Ascending aorta (tissue), 2 donors: ENCODE measurements around the gene CANT1. TPM values are rescaled to one million over a fixed set of nuclear protein-coding genes. Genes with fewer than 3 reads are reported as not detected.

Source experiments
- DNase-seq, 2 donors: peaks; one replicate each; pipeline ENCODE4 v3.0.0-alpha.2; 2019; ENCODE audit warnings: low spot score in 2 of 2
- H3K27ac ChIP-seq, 2 donors: fragments of 200-600 bp; sonication (generic); one replicate each; pipeline ENCODE4 v1.5.1; 2016 to 2017; ENCODE audit warnings: mild to moderate bottlenecking in 1 of 2
- H3K27me3 ChIP-seq: fragments of 200-600 bp; sonication (generic); one replicate; pipeline ENCODE4 v1.5.1; 2017
- H3K36me3 ChIP-seq, 2 donors: fragments of 200-600 bp; sonication (generic); one replicate each; pipeline ENCODE4 v1.5.1; 2016
- H3K4me1 ChIP-seq, 2 donors: fragments of 200-600 bp; sonication (generic); one replicate each; pipeline ENCODE4 v1.5.1; 2016 to 2017; ENCODE audit warnings: mild to moderate bottlenecking in 1 of 2
- H3K4me3 ChIP-seq, 2 donors: fragments of 200-600 bp; sonication (generic); one replicate each; pipeline ENCODE4 v1.5.1; 2016 to 2017; ENCODE audit warnings: mild to moderate bottlenecking in 1 of 2
- H3K9me3 ChIP-seq, 2 donors: fragments of 200-600 bp; sonication (generic); one replicate each; pipeline ENCODE4 v1.5.1; 2016
- CTCF ChIP-seq, 3 experiments: fragments of 200-600 bp in 2 of 3; fragments of 450-650 bp in 1 of 3; sonication (generic) in 2 of 3; IDR thresholded peaks; one replicate each; pipeline ENCODE4 v1.5.1; 2016 to 2019; ENCODE audit warnings: antibody characterized with exemption in 3 of 3, mild to moderate bottlenecking in 1 of 3, moderate library complexity in 1 of 3
- intact Hi-C: fragments of 100-400 bp; cut with DNase I; formaldehyde crosslinking; loops from one replicate; pipeline ENCODE4 v1.15.1; 2023
- total RNA-seq: library from RNA; depleted of rRNA; stranded (reverse); fragments of >200 nt; gene quantifications from one replicate; pipeline ENCODE4 v1.1.0, GENCODE V29; 2016

CANT1 gene
- total RNA-seq, 1 donor from 2014 or later = 67.2 TPM

DNA sequence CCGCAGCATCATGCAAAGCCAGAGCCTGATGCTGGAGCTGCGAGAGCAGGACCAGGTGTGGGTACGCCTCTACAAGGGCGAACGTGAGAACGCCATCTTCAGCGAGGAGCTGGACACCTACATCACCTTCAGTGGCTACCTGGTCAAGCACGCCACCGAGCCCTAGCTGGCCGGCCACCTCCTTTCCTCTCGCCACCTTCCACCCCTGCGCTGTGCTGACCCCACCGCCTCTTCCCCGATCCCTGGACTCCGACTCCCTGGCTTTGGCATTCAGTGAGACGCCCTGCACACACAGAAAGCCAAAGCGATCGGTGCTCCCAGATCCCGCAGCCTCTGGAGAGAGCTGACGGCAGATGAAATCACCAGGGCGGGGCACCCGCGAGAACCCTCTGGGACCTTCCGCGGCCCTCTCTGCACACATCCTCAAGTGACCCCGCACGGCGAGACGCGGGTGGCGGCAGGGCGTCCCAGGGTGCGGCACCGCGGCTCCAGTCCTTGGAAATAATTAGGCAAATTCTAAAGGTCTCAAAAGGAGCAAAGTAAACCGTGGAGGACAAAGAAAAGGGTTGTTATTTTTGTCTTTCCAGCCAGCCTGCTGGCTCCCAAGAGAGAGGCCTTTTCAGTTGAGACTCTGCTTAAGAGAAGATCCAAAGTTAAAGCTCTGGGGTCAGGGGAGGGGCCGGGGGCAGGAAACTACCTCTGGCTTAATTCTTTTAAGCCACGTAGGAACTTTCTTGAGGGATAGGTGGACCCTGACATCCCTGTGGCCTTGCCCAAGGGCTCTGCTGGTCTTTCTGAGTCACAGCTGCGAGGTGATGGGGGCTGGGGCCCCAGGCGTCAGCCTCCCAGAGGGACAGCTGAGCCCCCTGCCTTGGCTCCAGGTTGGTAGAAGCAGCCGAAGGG, 38.6 kb upstream of the CANT1 start:
- Histone ChIP-seq H3K27me3 (no peaks in the 10 kb centered on the region), H3K4me1 (peaks cover 10 to 20% of the 10 kb centered on the region in 2 donors), H3K9me3 (no peaks in the 10 kb centered on the region), H3K4me3 (no peak overlapping the region), H3K36me3 (peaks cover 9 to 52% of the 10 kb centered on the region in 2 donors), H3K27ac (peak overlapping the region in 1 of 2 donors; percentile 68)
- intact Hi-C loops = no loop called here
- TF ChIP-seq CTCF (IDR thresholded peaks at IDR 0.05) = no peak
- DNase-seq = no peak

DNA sequence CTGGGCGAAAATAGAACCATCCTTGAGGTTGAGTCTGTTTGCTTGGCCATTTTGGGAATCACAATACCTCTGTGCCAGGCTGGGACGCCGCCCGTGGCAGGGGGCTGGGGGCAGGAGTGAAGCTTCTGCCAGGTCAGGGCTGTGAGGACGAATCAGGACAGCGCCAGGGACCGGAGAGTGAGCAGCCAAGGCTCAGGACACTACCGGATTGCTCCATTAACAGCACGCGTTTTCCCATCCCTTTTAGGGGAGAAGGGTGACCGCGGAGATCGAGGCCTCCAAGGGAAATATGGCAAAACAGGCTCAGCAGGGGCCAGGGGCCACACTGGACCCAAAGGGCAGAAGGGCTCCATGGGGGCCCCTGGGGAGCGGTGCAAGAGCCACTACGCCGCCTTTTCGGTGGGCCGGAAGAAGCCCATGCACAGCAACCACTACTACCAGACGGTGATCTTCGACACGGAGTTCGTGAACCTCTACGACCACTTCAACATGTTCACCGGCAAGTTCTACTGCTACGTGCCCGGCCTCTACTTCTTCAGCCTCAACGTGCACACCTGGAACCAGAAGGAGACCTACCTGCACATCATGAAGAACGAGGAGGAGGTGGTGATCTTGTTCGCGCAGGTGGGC, 37.8 kb upstream of the CANT1 start:
- peak overlapping the region; percentile 46 to 68 for H3K27ac ChIP-seq
- peaks cover 10 to 13% of the 10 kb centered on the region in 2 donors for H3K4me1 ChIP-seq
- no peak for TF ChIP-seq CTCF (IDR thresholded peaks at IDR 0.05)
- H3K4me3 ChIP-seq = no peak overlapping the region
- H3K9me3 ChIP-seq = no peaks in the 10 kb centered on the region
- peaks cover 9 to 52% of the 10 kb centered on the region in 2 donors for H3K36me3 ChIP-seq
- no peak for DNase-seq
- intact Hi-C loops = no loop called here
- H3K27me3 ChIP-seq = no peaks in the 10 kb centered on the region

- Histone ChIP-seq H3K4me3 (peak overlapping the region in 1 of 2 donors; percentile 43), H3K36me3 (peaks cover 9 to 52% of the 10 kb centered on the region in 2 donors), H3K9me3 (no peaks in the 10 kb centered on the region), H3K4me1 (peaks cover 10 to 16% of the 10 kb centered on the region in 2 donors), H3K27me3 (no peaks in the 10 kb centered on the region), H3K27ac (peak overlapping the region; percentile 46 to 68)
- DNase-seq = no peak
- intact Hi-C loops = loop anchor here (1.0 kb wide), 1 partner anchor 35 kb away; no protein-coding TSS in a partner anchor
- no peak for TF ChIP-seq CTCF (IDR thresholded peaks at IDR 0.05)
Observed at GRCh38 chr17:79046916-79047280, 37.3 kb upstream of the CANT1 start.

DNA sequence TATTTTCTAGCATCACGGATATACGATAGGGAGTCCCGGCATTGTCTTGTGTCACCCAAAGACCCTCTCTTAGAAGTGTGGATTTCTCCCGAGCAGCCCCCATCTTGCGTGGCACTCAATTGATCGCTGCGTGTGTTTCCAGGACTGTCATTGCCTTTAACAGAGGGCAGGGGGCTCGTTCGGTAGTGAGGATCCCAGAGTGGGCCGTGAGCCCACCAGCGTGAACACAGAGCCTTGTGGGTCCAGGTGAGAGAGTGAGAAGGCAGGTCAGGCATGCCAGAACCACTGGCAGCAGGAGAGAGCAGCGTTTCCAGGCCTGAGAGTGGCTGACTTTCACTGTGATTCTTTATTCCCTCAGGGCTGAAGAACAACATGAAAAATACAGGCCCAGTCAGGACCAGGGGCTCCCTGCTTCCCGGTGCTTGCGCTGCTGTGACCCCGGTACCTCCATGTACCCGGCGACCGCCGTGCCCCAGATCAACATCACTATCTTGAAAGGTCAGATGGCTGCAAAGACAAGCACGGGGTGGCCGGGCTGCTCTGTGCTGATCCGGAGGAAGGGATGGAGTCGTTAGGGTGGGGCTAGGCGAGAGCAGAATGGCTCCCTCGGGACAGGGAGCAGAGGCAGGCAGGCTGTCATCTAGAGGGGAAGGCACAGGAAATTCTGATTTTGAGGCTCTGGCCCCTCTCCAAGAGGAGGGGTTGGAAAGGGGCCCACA, 36.8 kb upstream of the CANT1 start:
- intact Hi-C loops = loop anchor here (1.0 kb wide), 1 partner anchor 36 kb away; no protein-coding TSS in a partner anchor
- Histone ChIP-seq H3K4me3 (peak overlapping the region in 1 of 2 donors; percentile 43), H3K9me3 (no peaks in the 10 kb centered on the region), H3K4me1 (peaks cover 10 to 17% of the 10 kb centered on the region in 2 donors), H3K27ac (peak overlapping the region; percentile 46 to 68), H3K27me3 (no peaks in the 10 kb centered on the region), H3K36me3 (peaks cover 9 to 52% of the 10 kb centered on the region in 2 donors)
- no peak for DNase-seq
- no peak for TF ChIP-seq CTCF (IDR thresholded peaks at IDR 0.05)

DNA sequence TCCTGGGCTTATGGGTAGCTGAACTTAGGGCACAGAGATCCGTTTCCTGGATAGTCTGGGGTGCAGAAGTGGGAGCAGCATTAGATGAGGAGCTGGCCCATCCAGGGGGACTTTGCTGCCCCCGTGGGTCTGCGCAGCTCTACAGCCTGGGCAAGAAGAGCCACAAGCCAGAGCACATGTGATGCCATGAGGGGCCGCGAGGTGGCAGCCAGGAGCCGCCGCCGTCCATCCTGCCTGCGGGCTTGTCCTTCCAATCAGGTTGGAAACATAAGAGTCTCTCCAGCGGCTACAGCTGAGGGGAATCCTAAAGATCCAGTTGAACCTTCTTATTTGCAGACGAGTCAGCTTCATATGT, 36.3 kb upstream of the CANT1 start:
- Histone ChIP-seq H3K9me3 (no peaks in the 10 kb centered on the region), H3K4me1 (peaks cover 10 to 17% of the 10 kb centered on the region in 2 donors), H3K27ac (peak overlapping the region; percentile 46 to 68), H3K27me3 (no peaks in the 10 kb centered on the region), H3K4me3 (peak overlapping the region in 1 of 2 donors; percentile 43), H3K36me3 (peaks cover 9 to 48% of the 10 kb centered on the region in 2 donors)
- intact Hi-C loops = loop anchor here (1.0 kb wide), 1 partner anchor 36 kb away; no protein-coding TSS in a partner anchor
- peak; percentile 92 to 98 (median 95) for TF ChIP-seq CTCF (IDR thresholded peaks at IDR 0.05)
- peak in 1 of 2 donors; percentile 88 for DNase-seq
